ENCODE measurements around the gene OR2T4. TPM values are rescaled to one million over a fixed set of nuclear protein-coding genes. Genes with fewer than 3 reads are reported as not detected.

The OR2T4 gene
- polyA plus RNA-seq, 1 donor (not counting 4 experiments of a cell fraction or from before 2014, with no cell fraction given) = not detected

DNA sequence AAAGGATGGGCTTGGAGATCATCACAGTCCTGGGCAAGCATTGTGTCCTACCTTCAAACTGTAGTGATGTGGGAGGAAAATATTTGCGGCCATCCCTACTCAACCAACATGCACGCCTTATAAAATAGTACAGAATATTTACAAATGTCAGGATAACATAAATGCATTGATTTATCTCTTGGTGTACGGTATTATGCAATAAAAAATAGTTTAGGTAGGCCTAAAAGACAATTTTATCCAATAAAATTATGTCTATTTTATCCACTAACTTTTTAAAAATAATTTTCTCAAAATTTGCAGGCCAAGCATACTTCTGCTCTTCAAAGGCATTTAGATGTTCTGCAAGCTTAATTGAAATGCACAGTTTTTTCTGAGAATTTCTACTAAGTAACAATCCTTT, 41.3 kb downstream of the OR2T4 start, which contains the start of gene OR2T1:
Gene OR2T1, plus strand, starts transcription at position 301 of the 400 bp plus-strand sequence. CDS start 3,100 bp downstream, outside the sequence.
- peaks cover 2% of the 10 kb centered on the region for H3K9me3 ChIP-seq (ENCODE audit: control insufficient read depth, low read depth, low read length)
- H4K20me1 ChIP-seq (ENCODE audit: control insufficient read depth, extremely low read depth, insufficient read depth, low read length) = no peaks in the 10 kb centered on the region
- H3K4me3 ChIP-seq (ENCODE audit: control insufficient read depth in 2 of 3, extremely low read depth in 1 of 3, insufficient read depth in 2 of 3, low read depth in 1 of 3, low read length in 3 of 3) = no peak within 1 kb of the TSS
- H3K9ac ChIP-seq (ENCODE audit: control insufficient read depth, extremely low read depth, insufficient read depth, low read length) = no peak within 1 kb of the TSS
- no peak within 1 kb of the TSS for H2AFZ ChIP-seq (ENCODE audit: control insufficient read depth, low read length)
- H3K9me1 ChIP-seq (ENCODE audit: control insufficient read depth, extremely low read depth, insufficient read depth, low read length) = no peaks in the 10 kb centered on the region
- no peaks in the 10 kb centered on the region for H3K36me3 ChIP-seq (ENCODE audit: control insufficient read depth in 2 of 2, extremely low read depth in 1 of 2, insufficient read depth in 2 of 2, low read length in 2 of 2)
- TF ChIP-seq EZH2 (IDR thresholded peaks at IDR 0.05; ENCODE audit: low read length) = no peak
- TF ChIP-seq, protein P1, sequence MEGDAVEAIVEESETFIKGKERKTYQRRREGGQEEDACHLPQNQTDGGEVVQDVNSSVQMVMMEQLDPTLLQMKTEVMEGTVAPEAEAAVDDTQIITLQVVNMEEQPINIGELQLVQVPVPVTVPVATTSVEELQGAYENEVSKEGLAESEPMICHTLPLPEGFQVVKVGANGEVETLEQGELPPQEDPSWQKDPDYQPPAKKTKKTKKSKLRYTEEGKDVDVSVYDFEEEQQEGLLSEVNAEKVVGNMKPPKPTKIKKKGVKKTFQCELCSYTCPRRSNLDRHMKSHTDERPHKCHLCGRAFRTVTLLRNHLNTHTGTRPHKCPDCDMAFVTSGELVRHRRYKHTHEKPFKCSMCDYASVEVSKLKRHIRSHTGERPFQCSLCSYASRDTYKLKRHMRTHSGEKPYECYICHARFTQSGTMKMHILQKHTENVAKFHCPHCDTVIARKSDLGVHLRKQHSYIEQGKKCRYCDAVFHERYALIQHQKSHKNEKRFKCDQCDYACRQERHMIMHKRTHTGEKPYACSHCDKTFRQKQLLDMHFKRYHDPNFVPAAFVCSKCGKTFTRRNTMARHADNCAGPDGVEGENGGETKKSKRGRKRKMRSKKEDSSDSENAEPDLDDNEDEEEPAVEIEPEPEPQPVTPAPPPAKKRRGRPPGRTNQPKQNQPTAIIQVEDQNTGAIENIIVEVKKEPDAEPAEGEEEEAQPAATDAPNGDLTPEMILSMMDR (optimal IDR thresholded peaks at IDR 0.05 in 1 of 3, IDR thresholded peaks at IDR 0.05 in 1 of 3, conservative IDR thresholded peaks at IDR 0.05 in 1 of 3; ENCODE audit: extremely low read depth in 1 of 3, insufficient read depth in 2 of 3, low read length in 3 of 3) = no peak
- H3K4me1 ChIP-seq (ENCODE audit: control insufficient read depth, extremely low read depth, insufficient read depth, low read length) = no peaks in the 10 kb centered on the region
- H3K27ac ChIP-seq (ENCODE audit: control insufficient read depth, insufficient read depth, low read length) = no peak within 1 kb of the TSS
- no peak for FAIRE-seq
- H3K79me2 ChIP-seq (ENCODE audit: control insufficient read depth, insufficient read depth, low read length) = no peaks in the 10 kb centered on the region
- no peak within 1 kb of the TSS for H3K4me2 ChIP-seq (ENCODE audit: control insufficient read depth, extremely low read depth, insufficient read depth, low read depth, low read length)
- dilution Hi-C loops (cut with MboI; ENCODE audit: extremely low pct_ligation_motif_present, low sequenced_read_pairs) = no loop called here
- no peaks in the 10 kb centered on the region for H3K27me3 ChIP-seq (ENCODE audit: control insufficient read depth, extremely low read depth, insufficient read depth, low read length)
- DNase-seq (ENCODE audit: low read depth, low spot score) = no peak

DNA sequence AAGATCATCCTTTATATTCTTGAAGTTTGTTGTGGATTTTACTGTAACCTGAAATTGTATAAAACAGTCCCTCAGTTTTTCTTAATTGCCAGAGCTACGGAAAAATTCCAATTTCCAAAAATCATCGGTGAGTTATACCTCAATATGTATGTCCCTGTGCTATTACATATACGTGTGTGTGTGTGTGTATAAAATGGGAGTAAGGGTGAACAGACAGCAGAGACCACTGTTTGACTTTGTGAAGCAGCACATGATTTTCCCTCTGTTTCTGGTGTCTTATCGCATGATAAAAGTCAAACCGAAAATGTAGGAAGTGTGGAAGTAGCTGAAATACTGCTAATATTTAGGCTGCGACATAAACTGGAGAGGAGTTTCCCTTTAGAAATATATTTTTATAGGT, 42.6 kb downstream of the OR2T4 start:
- Histone ChIP-seq H3K79me2 (ENCODE audit: control insufficient read depth, insufficient read depth, low read length) (no peaks in the 10 kb centered on the region), H3K4me2 (ENCODE audit: control insufficient read depth, extremely low read depth, insufficient read depth, low read depth, low read length) (no peak overlapping the region)
- no peak for FAIRE-seq

More for the DNA sequence above, 42.6 kb downstream of the OR2T4 start:
- DNase-seq (ENCODE audit: low read depth, low spot score) = peak; percentile 4
- Histone ChIP-seq H4K20me1 (ENCODE audit: control insufficient read depth, extremely low read depth, insufficient read depth, low read length) (no peaks in the 10 kb centered on the region), H3K27me3 (ENCODE audit: control insufficient read depth, extremely low read depth, insufficient read depth, low read length) (no peaks in the 10 kb centered on the region), H3K36me3 (ENCODE audit: control insufficient read depth in 2 of 2, extremely low read depth in 1 of 2, insufficient read depth in 2 of 2, low read length in 2 of 2) (no peaks in the 10 kb centered on the region), H3K9me3 (ENCODE audit: control insufficient read depth, low read depth, low read length) (no peaks in the 10 kb centered on the region), H3K4me3 (ENCODE audit: control insufficient read depth in 2 of 3, extremely low read depth in 1 of 3, insufficient read depth in 2 of 3, low read depth in 1 of 3, low read length in 3 of 3) (no peak overlapping the region), H3K4me1 (ENCODE audit: control insufficient read depth, extremely low read depth, insufficient read depth, low read length) (no peaks in the 10 kb centered on the region), H3K9ac (ENCODE audit: control insufficient read depth, extremely low read depth, insufficient read depth, low read length) (no peak overlapping the region), H3K27ac (ENCODE audit: control insufficient read depth, insufficient read depth, low read length) (no peak overlapping the region), H2AFZ (ENCODE audit: control insufficient read depth, low read length) (no peak overlapping the region), H3K9me1 (ENCODE audit: control insufficient read depth, extremely low read depth, insufficient read depth, low read length) (no peaks in the 10 kb centered on the region)
- TF ChIP-seq, protein P1 (optimal IDR thresholded peaks at IDR 0.05 in 1 of 3, IDR thresholded peaks at IDR 0.05 in 1 of 3, conservative IDR thresholded peaks at IDR 0.05 in 1 of 3; ENCODE audit: extremely low read depth in 1 of 3, insufficient read depth in 2 of 3, low read length in 3 of 3) = no peak
- no peak for TF ChIP-seq EZH2 (IDR thresholded peaks at IDR 0.05; ENCODE audit: low read length)
- dilution Hi-C loops (cut with MboI; ENCODE audit: extremely low pct_ligation_motif_present, low sequenced_read_pairs) = no loop called here
